DOHH2 (cell line): ENCODE measurements around the gene HID1.

Source experiments
- H3F3A ChIP-seq: fragments of 200-600 bp; sonication (generic), shearing (Covaris generic); 2 replicates; pipeline ENCODE4 v1.6.0; 2016; ENCODE audit warnings: antibody characterized with exemption, mild to moderate bottlenecking; ENCODE audit not compliant: control insufficient read depth, insufficient read depth
- H3K27ac ChIP-seq: fragments of 200-600 bp; sonication (generic); 2 replicates; pipeline ENCODE4 v1.5.1; 2014; ENCODE audit warnings: low read depth, mild to moderate bottlenecking, low read length, moderate library complexity
- H3K27me3 ChIP-seq: fragments of 200-600 bp; sonication (generic); 2 replicates; pipeline ENCODE4 v1.6.1; 2014; ENCODE audit warnings: mild to moderate bottlenecking, low read length, mixed read lengths; ENCODE audit not compliant: control insufficient read depth
- H3K36me3 ChIP-seq: fragments of 200-600 bp; sonication (generic); 2 replicates; pipeline ENCODE4 v1.6.1; 2014; ENCODE audit warnings: mild to moderate bottlenecking, low read length, moderate library complexity, mixed read lengths; ENCODE audit not compliant: control insufficient read depth
- H3K4me1 ChIP-seq: fragments of 200-600 bp; sonication (generic); 2 replicates; pipeline ENCODE4 v1.6.1; 2014; ENCODE audit warnings: mild to moderate bottlenecking, low read length, mixed read lengths; ENCODE audit not compliant: control insufficient read depth
- H3K4me2 ChIP-seq: fragments of 200-600 bp; sonication (generic); 2 replicates; pipeline ENCODE4 v1.6.0; 2014; ENCODE audit warnings: mild to moderate bottlenecking, low read length, moderate library complexity
- H3K4me3 ChIP-seq: fragments of 200-600 bp; sonication (generic); 2 replicates; pipeline ENCODE4 v1.5.1; 2014; ENCODE audit warnings: mild to moderate bottlenecking, low read length, mixed read lengths
- H3K79me2 ChIP-seq: fragments of 200-600 bp; sonication (generic); 2 replicates; pipeline ENCODE4 v1.6.1; 2014; ENCODE audit warnings: mild to moderate bottlenecking, low read length, mixed read lengths; ENCODE audit not compliant: control insufficient read depth
- H3K9me2 ChIP-seq: fragments of 200-600 bp; sonication (generic); replicated peaks from 2 replicates; pipeline ENCODE4 v1.6.1; 2014; ENCODE audit warnings: mild to moderate bottlenecking, low read length, mixed read lengths; ENCODE audit not compliant: control insufficient read depth
- H3K9me3 ChIP-seq: fragments of 200-600 bp; sonication (generic); 2 replicates; pipeline ENCODE4 v1.6.1; 2014; ENCODE audit warnings: antibody characterized with exemption, low read length, mixed read lengths; ENCODE audit not compliant: control insufficient read depth, insufficient read depth
- H4K20me1 ChIP-seq: fragments of 200-600 bp; sonication (generic); 2 replicates; pipeline ENCODE4 v1.6.0; 2014; ENCODE audit warnings: low read depth, mild to moderate bottlenecking, antibody characterized with exemption, low read length, moderate library complexity; ENCODE audit not compliant: control insufficient read depth, insufficient read depth
- CTCF ChIP-seq: fragments of 200-600 bp; sonication (generic); IDR thresholded peaks from one replicate; pipeline ENCODE4 v1.5.1; 2014; ENCODE audit warnings: antibody characterized with exemption, mild to moderate bottlenecking, low read depth, low read length; ENCODE audit not compliant: poor library complexity, severe bottlenecking
- EZH2phosphoT487 ChIP-seq: fragments of 200-600 bp; sonication (generic); IDR thresholded peaks from 2 replicates; pipeline ENCODE4 v1.6.1; 2017; ENCODE audit warnings: borderline replicate concordance, mild to moderate bottlenecking, antibody characterized with exemption, low read length, moderate library complexity, mixed read lengths

The HID1 gene

DNA sequence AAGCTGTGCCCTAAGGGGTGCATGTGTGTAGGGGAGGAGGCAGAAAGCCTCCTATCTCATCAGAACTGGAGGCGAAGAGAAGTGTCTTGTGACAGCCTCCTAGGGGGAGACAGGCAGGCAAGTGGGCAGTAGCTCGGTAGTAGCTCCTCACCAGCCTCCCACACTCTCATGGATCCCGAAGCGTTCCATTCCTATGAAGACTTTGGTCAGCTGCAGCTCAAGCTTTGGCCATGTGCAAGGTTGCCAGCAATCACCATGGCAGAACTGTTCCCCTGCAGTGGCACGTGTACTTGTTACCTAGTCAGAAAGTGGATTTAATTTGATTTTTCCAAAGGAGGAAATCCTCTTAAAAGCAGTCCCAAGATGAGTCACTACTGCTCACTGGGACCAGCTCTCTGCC is 46.6 kb upstream of the HID1 start:
- no peak overlapping the region for H3K4me2 ChIP-seq
- no peaks in the 10 kb centered on the region for H3F3A ChIP-seq
- H3K4me1 ChIP-seq = 0 out of 2 replicates have a peak, but pooled peaks cover 5% of the 10 kb centered on the region
- no peak overlapping the region for H3K27ac ChIP-seq
- H3K9me3 ChIP-seq = no peaks in the 10 kb centered on the region
- no peaks in the 10 kb centered on the region for H4K20me1 ChIP-seq
- H3K4me3 ChIP-seq = no peak overlapping the region
- H3K36me3 ChIP-seq = peaks cover 51% of the 10 kb centered on the region
- no peaks in the 10 kb centered on the region for H3K27me3 ChIP-seq
- TF ChIP-seq EZH2phosphoT487 (no peak), CTCF (no peak)
- H3K79me2 ChIP-seq = peaks cover 22% of the 10 kb centered on the region
- H3K9me2 ChIP-seq = no peaks in the 10 kb centered on the region

DNA sequence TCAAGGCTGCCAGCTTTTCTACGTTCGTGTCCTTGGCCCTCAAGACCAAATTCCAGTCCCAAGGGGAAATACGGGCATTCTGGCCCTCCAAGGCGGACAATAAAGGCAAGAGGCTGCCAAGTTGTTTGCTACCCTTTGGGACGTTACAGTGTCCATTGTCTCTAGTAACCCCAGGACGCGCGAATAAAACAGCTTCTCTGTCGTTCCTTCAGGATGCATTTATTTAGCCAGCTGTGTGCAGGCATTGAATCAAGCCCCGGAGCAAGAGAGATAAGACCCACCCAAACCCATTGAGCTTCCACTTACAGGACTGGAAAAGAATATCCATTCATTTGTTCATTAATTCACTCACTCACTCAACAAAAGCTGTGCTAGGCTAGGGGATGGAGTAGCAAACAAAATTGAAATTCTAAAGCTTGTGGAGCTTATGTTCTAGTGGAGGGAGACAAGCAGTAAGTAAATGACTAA is 40.6 kb upstream of the HID1 start:
- Histone ChIP-seq H3K36me3 (peaks cover 17% of the 10 kb centered on the region), H3K9me3 (no peaks in the 10 kb centered on the region), H3K4me2 (peak overlapping the region; percentile 92), H3K9me2 (no peaks in the 10 kb centered on the region), H3K27ac (peak overlapping the region; percentile 38), H4K20me1 (no peaks in the 10 kb centered on the region), H3F3A (peaks cover 9% of the 10 kb centered on the region; the same call in 1 of the 2 replicates), H3K4me3 (peak overlapping the region; percentile 92), H3K27me3 (no peaks in the 10 kb centered on the region), H3K79me2 (peaks cover 37% of the 10 kb centered on the region), H3K4me1 (peaks cover 21% of the 10 kb centered on the region)
- TF ChIP-seq CTCF (no peak), EZH2phosphoT487 (no peak)

GRCh38 chr17:75012346-75013091 is 40.0 kb upstream of the HID1 start, which contains the start of gene MRPL58:
Gene MRPL58, plus strand, starts transcription at chr17:75012670. Its CDS starts 17 bp downstream, at chr17:75012687.
- TF ChIP-seq EZH2phosphoT487 (no peak), CTCF (peak; percentile 49)
- H3F3A ChIP-seq = peaks cover 9% of the 10 kb centered on the region; the same call in 1 of the 2 replicates
- H3K9me3 ChIP-seq = no peaks in the 10 kb centered on the region
- H3K27me3 ChIP-seq = no peaks in the 10 kb centered on the region
- peak within 1 kb of the TSS; percentile 38 for H3K27ac ChIP-seq
- H3K36me3 ChIP-seq = peaks cover 17% of the 10 kb centered on the region
- H3K9me2 ChIP-seq = no peaks in the 10 kb centered on the region
- peak within 1 kb of the TSS; percentile 92 for H3K4me2 ChIP-seq
- peaks cover 37% of the 10 kb centered on the region for H3K79me2 ChIP-seq
- H3K4me3 ChIP-seq = peak within 1 kb of the TSS; percentile 92
- H3K4me1 ChIP-seq = peaks cover 21% of the 10 kb centered on the region
- H4K20me1 ChIP-seq = no peaks in the 10 kb centered on the region
